Activated CD4-positive, alpha-beta memory T cell treated with anti-CD3 and anti-CD28 coated beads, Interleukin-2, amount 10 ng/mL, durations not matched to agents 7 days and 5 days (primary cell): Measurements from ENCODE around the gene ANKRD6. TPM values are rescaled to one million over a fixed set of nuclear protein-coding genes. Genes with fewer than 3 reads are reported as not detected.

Experiments used
- CTCF ChIA-PET: fragments of 350-600 bp; sonication (Branson Sonifier 250); formaldehyde crosslinking; loops from one replicate; lab custom pipeline; 2021; ENCODE audit warnings: antibody characterized with exemption, inconsistent platforms; lab: Charles Lee
- POLR2A ChIA-PET: fragments of 350-600 bp; sonication (Branson Sonifier 250); formaldehyde crosslinking; loops from one replicate; lab custom pipeline; 2021; ENCODE audit warnings: antibody characterized with exemption; lab: Charles Lee
- DNase-seq: peaks from one replicate; pipeline ENCODE4 v3.0.0-alpha.2; 2020
- H3K27ac Mint-ChIP-seq: one replicate; pipeline ENCODE4 v1.8.0; 2021; ENCODE audit warnings: mild to moderate bottlenecking, mixed read lengths
- H3K27me3 Mint-ChIP-seq: one replicate; pipeline ENCODE4 v1.8.0; 2021; ENCODE audit warnings: mixed read lengths
- H3K36me3 Mint-ChIP-seq: one replicate; pipeline ENCODE4 v1.8.0; 2021; ENCODE audit warnings: low read depth, mixed read lengths
- H3K4me1 Mint-ChIP-seq: one replicate; pipeline ENCODE4 v1.8.0; 2021; ENCODE audit warnings: mixed read lengths
- H3K4me3 Mint-ChIP-seq: one replicate; pipeline ENCODE4 v1.8.0; 2021; ENCODE audit warnings: mild to moderate bottlenecking, mixed read lengths
- H3K9me3 Mint-ChIP-seq: one replicate; pipeline ENCODE4 v1.8.0; 2021; ENCODE audit warnings: mixed read lengths
- total RNA-seq, 2 experiments: library from RNA; stranded (reverse); gene quantifications; one replicate each; pipeline ENCODE4 v1.2.3, GENCODE V29; 2021

Gene ANKRD6
- total RNA-seq, 2 experiments from 2014 or later, result 4.2 to 4.8 TPM

DNA sequence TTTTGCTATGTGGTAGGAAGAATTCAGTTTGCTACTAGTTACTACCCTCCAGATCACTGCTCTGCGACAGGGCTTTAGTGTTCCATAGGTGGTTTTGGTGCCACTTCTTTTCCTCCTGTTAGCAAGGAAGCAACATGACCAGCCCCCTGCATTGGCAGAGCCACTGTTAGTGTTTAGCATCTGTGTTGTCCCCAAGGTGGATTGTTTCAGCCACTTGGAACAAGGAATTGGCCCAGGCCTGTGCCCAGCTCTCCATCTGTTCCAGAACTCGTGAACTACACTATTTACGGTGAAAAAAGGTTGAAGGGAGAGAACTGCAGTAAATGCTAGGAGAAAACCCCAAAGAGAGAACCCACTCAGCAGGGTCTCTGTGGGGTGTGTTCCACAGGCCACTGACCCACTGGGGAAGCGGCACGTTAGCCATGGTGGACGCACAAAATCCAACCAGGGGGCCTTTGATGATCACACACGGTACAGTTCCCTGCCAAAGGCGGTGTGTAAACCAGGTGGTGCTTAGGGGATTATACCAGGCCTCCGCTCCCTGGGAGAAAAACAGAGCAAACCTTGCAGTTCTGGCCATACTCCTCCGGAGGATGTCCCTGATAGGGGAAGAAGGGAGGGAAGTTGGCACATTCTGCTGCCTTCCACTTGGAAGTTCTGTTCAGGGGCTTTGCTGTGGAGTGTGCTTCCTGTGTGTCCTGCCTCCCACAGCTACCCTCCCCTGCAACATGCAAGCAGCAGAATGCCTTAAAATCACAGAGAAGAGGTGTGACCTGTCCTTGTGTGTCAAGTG lies 133.3 kb downstream of the ANKRD6 start:
- no peak overlapping the region for H3K27ac Mint-ChIP-seq
- no peaks in the 10 kb centered on the region for H3K4me1 Mint-ChIP-seq
- no peaks in the 10 kb centered on the region for H3K36me3 Mint-ChIP-seq
- H3K27me3 Mint-ChIP-seq, result peaks cover 3% of the 10 kb centered on the region
- no peak overlapping the region for H3K4me3 Mint-ChIP-seq
- no peaks in the 10 kb centered on the region for H3K9me3 Mint-ChIP-seq
- ChIA-PET POLR2A (no interaction called here), CTCF (no interaction called here)
- no peak for DNase-seq

DNA sequence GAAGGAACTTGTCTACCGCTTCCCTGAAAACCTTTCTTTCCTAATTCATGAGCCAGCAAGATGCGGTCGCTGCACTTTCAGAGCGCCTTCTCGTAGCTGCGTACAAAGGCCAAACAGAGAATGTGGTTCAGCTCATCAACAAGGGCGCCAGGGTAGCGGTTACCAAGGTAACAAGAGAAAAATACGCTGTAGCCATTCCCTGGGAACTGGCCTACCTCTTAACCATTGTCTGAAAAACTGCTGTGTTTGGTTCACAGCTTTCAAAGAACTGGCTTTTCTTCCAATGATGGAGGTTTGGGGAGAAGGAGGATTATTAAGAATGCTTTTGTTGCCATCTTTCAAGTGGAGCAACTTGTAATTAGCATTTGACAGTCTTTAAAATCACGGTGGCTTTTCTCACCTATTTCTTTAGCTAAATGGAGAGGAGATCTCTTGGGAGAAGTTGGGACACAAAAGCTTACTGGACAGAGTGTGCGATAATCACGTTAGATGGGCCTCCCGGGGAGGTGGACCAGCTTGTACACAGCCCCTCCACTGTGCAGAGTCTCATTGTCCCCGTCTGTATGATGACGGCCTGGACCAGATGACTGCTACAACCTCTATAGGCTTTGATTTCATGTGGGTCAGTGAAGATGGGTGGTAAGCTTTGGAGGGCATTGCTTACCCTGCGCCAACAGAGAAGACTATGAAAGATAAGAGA lies 134.1 kb downstream of the ANKRD6 start:
- Mint-ChIP-seq H3K36me3 (no peaks in the 10 kb centered on the region), H3K9me3 (no peaks in the 10 kb centered on the region), H3K27me3 (peaks cover 3% of the 10 kb centered on the region), H3K4me1 (no peaks in the 10 kb centered on the region), H3K27ac (no peak overlapping the region), H3K4me3 (no peak overlapping the region)
- CTCF ChIA-PET, result no interaction called here
- POLR2A ChIA-PET, result no interaction called here
- no peak for DNase-seq

DNA sequence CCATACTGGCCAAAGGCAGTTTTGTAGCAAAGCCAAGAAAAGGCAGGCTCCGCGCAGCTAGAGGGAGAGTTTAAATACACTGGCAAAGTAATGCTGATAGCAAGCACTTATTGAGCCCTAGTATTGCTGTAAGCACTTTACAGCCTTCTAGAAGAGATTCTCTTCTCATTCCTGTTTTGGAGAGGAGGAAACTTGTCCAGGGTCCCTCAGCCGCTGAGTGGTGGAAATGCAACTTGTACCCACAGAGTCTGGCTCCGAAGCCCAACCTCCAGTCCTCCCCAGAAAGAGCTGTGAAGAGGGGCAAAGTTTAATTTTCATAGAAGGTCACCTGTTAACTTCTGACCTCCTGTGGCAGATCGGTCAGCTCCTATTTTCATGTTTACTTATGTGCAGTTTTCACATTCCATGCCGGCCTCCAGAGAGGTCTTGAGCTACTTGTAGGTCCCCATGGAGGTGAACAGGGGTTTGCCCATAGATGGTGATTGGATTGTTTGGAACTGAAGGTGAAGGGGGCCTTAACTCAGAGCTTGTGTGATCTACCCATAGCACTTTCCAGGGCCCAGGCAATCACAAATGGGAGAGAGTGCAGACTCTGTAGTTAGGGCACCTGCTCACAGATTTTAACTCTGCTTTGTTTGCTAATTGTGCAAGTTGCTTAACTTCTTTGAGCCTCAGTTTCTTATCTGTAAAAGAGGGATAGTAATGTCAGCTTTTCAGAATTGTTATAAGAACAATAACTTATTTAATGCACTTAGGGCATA lies 134.9 kb downstream of the ANKRD6 start:
- Mint-ChIP-seq H3K36me3 (no peaks in the 10 kb centered on the region), H3K9me3 (no peaks in the 10 kb centered on the region), H3K4me1 (no peaks in the 10 kb centered on the region), H3K4me3 (no peak overlapping the region), H3K27me3 (peaks cover 3% of the 10 kb centered on the region), H3K27ac (no peak overlapping the region)
- ChIA-PET POLR2A (no interaction called here), CTCF (interaction anchor here (0.6 kb wide), 1 partner anchor 139 kb away, joined by 3 read pairs; no protein-coding TSS in a partner anchor)
- DNase-seq, result no peak

DNA sequence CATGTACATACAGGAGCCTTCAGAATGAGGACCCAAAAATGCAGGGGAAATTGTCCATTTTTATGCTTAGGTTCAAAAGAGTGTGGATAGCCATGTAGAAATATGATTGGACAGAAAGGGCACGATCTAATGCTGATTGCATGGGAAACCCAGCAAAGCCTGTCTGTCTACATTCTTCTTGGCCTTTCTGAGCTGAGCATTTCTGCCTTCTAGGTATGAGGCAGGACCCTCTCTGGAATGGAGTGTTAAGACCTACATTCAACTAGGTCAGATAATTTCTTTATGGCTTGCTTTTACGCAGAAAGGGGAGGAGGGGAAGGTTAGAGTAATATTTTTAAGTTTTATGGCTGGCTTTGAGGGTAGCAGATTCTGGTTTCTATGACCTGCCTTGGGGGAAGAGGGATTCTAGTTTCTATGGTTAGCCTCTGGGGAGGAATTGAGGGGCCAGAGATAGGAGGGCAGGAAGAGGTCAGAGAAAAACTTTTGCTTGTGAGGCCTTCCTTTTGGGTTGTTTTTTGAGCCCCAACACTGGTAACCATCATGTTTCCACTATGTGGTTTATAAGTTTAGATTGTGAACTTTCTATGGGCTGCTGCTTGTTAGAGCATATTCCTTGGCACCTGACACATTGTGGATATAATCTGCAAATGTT lies 142.1 kb downstream of the ANKRD6 start:
- H3K27ac Mint-ChIP-seq, result no peak overlapping the region
- no peaks in the 10 kb centered on the region for H3K27me3 Mint-ChIP-seq
- ChIA-PET POLR2A (no interaction called here), CTCF (no interaction called here)
- H3K4me3 Mint-ChIP-seq, result no peak overlapping the region
- DNase-seq, result no peak
- peaks cover 8% of the 10 kb centered on the region for H3K4me1 Mint-ChIP-seq
- no peaks in the 10 kb centered on the region for H3K36me3 Mint-ChIP-seq
- no peaks in the 10 kb centered on the region for H3K9me3 Mint-ChIP-seq

DNA sequence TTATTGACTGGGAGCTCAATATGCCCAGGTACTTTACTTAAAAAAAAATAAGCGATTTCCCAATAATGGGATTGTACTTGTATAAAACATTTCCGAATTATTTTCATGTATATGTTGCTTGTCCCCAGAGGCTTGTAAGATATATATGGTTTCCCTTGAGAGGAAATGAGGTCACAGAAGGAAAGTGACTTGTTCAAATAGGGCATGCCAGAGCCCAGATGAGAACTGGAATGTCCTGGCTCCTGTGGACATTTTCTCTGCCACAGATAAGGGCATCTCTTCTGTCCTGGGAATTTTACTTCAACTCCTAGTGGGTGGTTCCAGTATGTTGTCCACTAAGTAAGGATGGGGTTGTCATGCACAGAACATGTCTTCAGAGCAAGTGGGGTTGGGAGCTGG lies 142.6 kb downstream of the ANKRD6 start:
- no peak overlapping the region for H3K4me3 Mint-ChIP-seq
- H3K9me3 Mint-ChIP-seq, result no peaks in the 10 kb centered on the region
- no peak for DNase-seq
- H3K27me3 Mint-ChIP-seq, result no peaks in the 10 kb centered on the region
- peaks cover 8% of the 10 kb centered on the region for H3K4me1 Mint-ChIP-seq
- no peak overlapping the region for H3K27ac Mint-ChIP-seq
- CTCF ChIA-PET, result no interaction called here
- no peaks in the 10 kb centered on the region for H3K36me3 Mint-ChIP-seq
- POLR2A ChIA-PET, result no interaction called here

DNA sequence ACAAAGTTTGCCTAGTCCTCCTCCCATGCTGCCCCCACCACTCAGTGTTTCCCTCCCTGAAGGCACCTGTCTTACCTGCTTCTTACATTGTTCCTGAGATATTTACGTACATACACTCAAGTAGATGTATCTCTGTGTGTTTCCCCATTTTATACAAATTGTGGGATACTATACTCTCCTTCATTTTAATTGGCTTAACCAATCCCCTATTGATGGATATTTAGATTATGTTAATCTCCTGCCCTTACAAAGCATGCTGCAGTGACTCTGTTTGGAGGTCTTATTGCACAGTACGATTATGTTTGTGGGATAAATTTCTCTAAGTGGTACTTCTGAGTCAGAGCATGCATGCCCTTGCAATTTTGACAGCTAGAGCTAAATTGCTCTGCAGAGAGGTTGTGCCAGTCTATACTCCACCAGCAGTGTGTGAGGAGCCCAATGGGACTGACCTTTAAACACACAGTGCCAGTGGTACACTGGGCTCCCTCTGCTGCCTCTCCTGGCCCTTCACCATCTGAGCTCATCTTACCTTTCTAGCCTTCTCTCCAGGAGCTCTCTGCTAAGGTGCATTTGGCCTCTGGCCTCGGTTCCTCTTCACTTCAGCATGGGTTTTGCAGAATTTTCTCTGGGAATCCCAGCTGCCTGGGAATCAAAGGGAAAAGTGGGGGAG lies 148.2 kb downstream of the ANKRD6 start:
- peaks cover 2% of the 10 kb centered on the region for H3K27me3 Mint-ChIP-seq
- H3K9me3 Mint-ChIP-seq, result no peaks in the 10 kb centered on the region
- DNase-seq, result no peak
- H3K4me3 Mint-ChIP-seq, result no peak overlapping the region
- no peak overlapping the region for H3K27ac Mint-ChIP-seq
- peaks cover 3% of the 10 kb centered on the region for H3K4me1 Mint-ChIP-seq
- ChIA-PET CTCF (no interaction called here), POLR2A (no interaction called here)
- H3K36me3 Mint-ChIP-seq, result no peaks in the 10 kb centered on the region

DNA sequence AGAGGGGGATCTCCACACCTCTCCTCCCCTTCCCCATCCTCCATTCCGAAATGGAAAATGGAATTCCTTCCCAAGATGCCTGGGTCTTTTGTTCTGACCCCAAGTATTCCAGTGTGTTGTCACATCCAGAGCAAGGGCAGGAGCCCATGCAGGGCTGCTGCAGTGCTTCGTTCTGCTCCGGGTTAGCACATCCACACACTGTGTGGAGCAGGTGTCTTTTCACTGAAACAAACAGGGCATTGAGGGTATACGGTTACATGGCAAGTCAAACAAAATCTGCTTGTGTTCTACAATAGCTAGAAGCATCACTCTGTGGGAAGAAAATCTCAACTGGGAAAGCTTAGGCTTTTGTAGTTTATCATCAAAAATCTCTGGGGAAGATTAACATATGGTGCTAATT lies 148.7 kb downstream of the ANKRD6 start:
- Mint-ChIP-seq H3K27ac (no peak overlapping the region), H3K9me3 (no peaks in the 10 kb centered on the region), H3K27me3 (peaks cover 2% of the 10 kb centered on the region), H3K4me3 (no peak overlapping the region), H3K4me1 (peaks cover 3% of the 10 kb centered on the region), H3K36me3 (no peaks in the 10 kb centered on the region)
- CTCF ChIA-PET, result no interaction called here
- no peak for DNase-seq
- POLR2A ChIA-PET, result no interaction called here

DNA sequence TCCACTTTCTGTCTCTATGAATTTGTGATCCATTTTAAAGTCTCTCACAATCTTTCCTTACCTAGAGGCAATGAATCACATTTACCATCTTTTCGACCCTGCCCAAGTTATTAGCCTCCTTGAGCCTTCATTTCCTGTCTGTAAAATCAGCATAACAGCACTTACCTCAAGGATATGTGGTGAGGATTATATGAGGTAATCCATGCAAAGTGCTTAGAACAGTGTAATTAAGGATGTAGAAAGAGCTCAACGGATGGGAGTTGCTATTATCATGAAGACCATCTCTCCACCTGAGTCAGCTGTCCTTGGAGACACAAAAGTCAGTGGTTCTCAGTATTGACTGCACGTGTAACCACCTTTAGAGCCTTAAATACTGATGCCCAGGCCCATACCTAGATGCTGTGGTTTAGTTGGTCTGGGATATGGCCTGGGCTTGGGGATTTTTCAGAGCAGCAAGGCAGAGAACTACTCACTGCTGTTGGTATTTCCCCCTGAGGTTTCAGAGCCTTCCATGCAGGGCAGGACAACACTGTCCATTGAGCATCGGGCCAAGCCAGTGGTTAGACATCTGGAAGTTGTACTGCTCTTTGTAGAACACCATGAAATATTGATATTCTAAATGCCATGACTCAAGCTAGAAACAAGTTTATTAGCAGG lies 149.8 kb downstream of the ANKRD6 start:
- ChIA-PET POLR2A (no interaction called here), CTCF (no interaction called here)
- no peak for DNase-seq
- no peak overlapping the region for H3K27ac Mint-ChIP-seq
- H3K4me1 Mint-ChIP-seq, result peaks cover 3% of the 10 kb centered on the region
- no peaks in the 10 kb centered on the region for H3K9me3 Mint-ChIP-seq
- H3K27me3 Mint-ChIP-seq, result peaks cover 2% of the 10 kb centered on the region
- no peaks in the 10 kb centered on the region for H3K36me3 Mint-ChIP-seq
- H3K4me3 Mint-ChIP-seq, result no peak overlapping the region

DNA sequence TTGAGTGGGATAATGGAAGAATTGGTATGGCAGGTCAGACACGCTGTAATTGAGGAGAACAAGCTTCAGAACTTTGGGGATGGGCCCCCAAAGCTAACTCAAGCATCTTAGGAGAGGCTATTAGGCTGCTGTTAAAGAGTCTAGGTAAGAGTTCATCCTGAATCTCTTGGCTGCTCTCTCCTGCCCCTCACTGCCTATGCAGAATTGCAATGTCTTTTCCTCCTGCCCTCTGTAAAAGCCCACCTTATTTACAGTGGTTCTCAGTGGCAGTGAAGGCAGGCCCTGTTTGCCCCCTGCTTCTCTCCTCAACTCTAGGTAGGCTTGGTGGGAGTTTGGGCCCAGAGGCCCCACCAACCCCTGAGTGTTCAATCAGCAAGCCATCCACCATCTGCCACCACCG lies 150.6 kb downstream of the ANKRD6 start:
- ChIA-PET POLR2A (no interaction called here), CTCF (interaction anchor here (1.7 kb wide), 1 partner anchor 151 kb away, joined by 6 read pairs; the partner anchor contains the start of gene ANKRD6)
- Mint-ChIP-seq H3K4me3 (no peak overlapping the region), H3K27me3 (peaks cover 2% of the 10 kb centered on the region), H3K9me3 (no peaks in the 10 kb centered on the region), H3K36me3 (no peaks in the 10 kb centered on the region), H3K27ac (no peak overlapping the region), H3K4me1 (peaks cover 3% of the 10 kb centered on the region)
- DNase-seq, result no peak

DNA sequence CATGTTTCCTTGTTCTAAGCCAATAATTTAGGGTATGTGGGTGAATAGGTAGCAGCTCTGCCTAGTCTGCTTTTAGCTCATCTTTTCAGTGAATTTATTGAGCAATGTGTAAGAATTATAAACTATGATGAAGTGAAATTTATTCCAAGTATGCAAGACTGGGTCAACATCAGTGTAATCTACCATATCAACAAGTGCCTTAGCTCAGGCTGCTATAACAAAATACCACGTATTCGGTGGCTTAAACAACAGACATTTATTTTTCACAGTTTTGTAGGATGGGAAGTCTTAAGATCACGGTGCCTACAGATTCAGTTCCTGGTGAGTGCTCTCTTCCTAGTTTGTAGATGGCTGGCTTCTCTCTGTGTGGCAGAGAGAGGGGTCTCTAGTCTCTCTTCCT lies 151.6 kb downstream of the ANKRD6 start:
- no peaks in the 10 kb centered on the region for H3K9me3 Mint-ChIP-seq
- ChIA-PET POLR2A (no interaction called here), CTCF (interaction anchor here (1.7 kb wide), 1 partner anchor 152 kb away, joined by 6 read pairs; the partner anchor contains the start of gene ANKRD6)
- H3K27me3 Mint-ChIP-seq, result peaks cover 2% of the 10 kb centered on the region
- H3K27ac Mint-ChIP-seq, result no peak overlapping the region
- peaks cover 3% of the 10 kb centered on the region for H3K4me1 Mint-ChIP-seq
- no peak for DNase-seq
- H3K4me3 Mint-ChIP-seq, result no peak overlapping the region
- no peaks in the 10 kb centered on the region for H3K36me3 Mint-ChIP-seq

DNA sequence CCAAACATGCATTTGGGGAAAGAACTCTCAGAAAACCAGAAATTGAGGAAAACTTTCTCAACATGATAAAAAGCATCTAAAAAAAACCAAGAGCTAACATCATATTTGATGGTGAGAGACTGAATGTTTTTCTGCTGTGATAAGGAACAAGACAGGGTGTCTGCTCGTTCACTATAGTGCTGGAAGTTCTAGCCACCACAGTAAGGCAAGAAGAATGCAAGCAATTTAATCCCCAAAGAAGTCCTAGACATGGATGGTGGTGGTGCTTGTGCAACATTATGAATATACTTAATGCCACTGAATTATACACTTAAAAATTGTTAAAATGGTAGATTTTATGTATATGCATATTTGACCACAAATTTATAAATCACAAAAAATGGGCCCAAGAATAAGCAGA lies 152.2 kb downstream of the ANKRD6 start:
- no peaks in the 10 kb centered on the region for H3K36me3 Mint-ChIP-seq
- CTCF ChIA-PET, result interaction anchor here (1.7 kb wide), 1 partner anchor 153 kb away, joined by 6 read pairs; the partner anchor contains the start of gene ANKRD6
- POLR2A ChIA-PET, result no interaction called here
- H3K4me1 Mint-ChIP-seq, result peaks cover 3% of the 10 kb centered on the region
- no peaks in the 10 kb centered on the region for H3K9me3 Mint-ChIP-seq
- no peak overlapping the region for H3K4me3 Mint-ChIP-seq
- DNase-seq, result no peak
- H3K27me3 Mint-ChIP-seq, result peaks cover 2% of the 10 kb centered on the region
- H3K27ac Mint-ChIP-seq, result no peak overlapping the region
